SK-N-SH (cell line): Measurements from ENCODE around the gene KCNMB1.

Experiments
- CTCF ChIP-seq: fragments of 200-600 bp; sonication (generic); IDR thresholded peaks from 2 replicates; pipeline ENCODE4 v1.6.1; 2017; ENCODE audit warnings: antibody characterized with exemption, mild to moderate bottlenecking, moderate library complexity
- RAD21 ChIP-seq: IDR thresholded peaks from 2 replicates; pipeline ENCODE4 v1.6.1; 2012; ENCODE audit warnings: mild to moderate bottlenecking, low read length
- TAF1 ChIP-seq: IDR thresholded peaks from 2 replicates; pipeline ENCODE4 v1.6.1; 2012; ENCODE audit warnings: low read depth, mild to moderate bottlenecking, low read length, moderate library complexity, borderline replicate concordance
- USF1 ChIP-seq: IDR thresholded peaks from 2 replicates; pipeline ENCODE4 v1.4.0; 2012; ENCODE audit warnings: low read depth, borderline replicate concordance

- TF ChIP-seq CTCF (no peak), USF1 (no peak), TAF1 (no peak), RAD21 (no peak)
Measured at GRCh38 chr5:170390472-170390871, 1.3 kb upstream of the KCNMB1 start.
